Nucleus accumbens (tissue), 56 donors: Measurements from ENCODE around the gene MPPE1.
"Not testable (repeated sequence)": the region's sequence is repeated elsewhere in the genome, so short reads cannot be mapped to it uniquely, and the experiment has no call there.

Experiments
- DNase-seq, 56 donors: peaks; one replicate each; lab custom pipeline; 2025; lab: John Stamatoyannopoulos, UW

MPPE1 gene

GRCh38 chr18:11908182-11909060 lies at the start of gene MPPE1:
TSS of gene MPPE1 (minus strand) at chr18:11908317. CDS start at chr18:11897264, 11,053 bp downstream.
- peak; percentile 8 to 90 (median 80) for DNase-seq

GRCh38 chr18:11957636-11958035 lies 49.5 kb upstream of the MPPE1 start:
- DNase-seq: no peak

- no peak for DNase-seq
Measured at GRCh38 chr18:11956371-11957308, 48.5 kb upstream of the MPPE1 start.

GRCh38 chr18:11955239-11956029 lies 47.3 kb upstream of the MPPE1 start:
- DNase-seq: peak in 41 of 56 donors; percentile 2 to 67 (median 28)

GRCh38 chr18:11953113-11953512 lies 45.0 kb upstream of the MPPE1 start:
- no peak for DNase-seq

- DNase-seq: no peak
Measured at GRCh38 chr18:11951390-11951851, 43.3 kb upstream of the MPPE1 start.

GRCh38 chr18:11950824-11951223 lies 42.7 kb upstream of the MPPE1 start:
- no peak for DNase-seq

GRCh38 chr18:11948852-11949523 lies 40.9 kb upstream of the MPPE1 start:
- no peak for DNase-seq

- peak in 55 of 56 donors; percentile 38 to 91 (median 70) for DNase-seq
Measured at GRCh38 chr18:11947214-11948191, 39.4 kb upstream of the MPPE1 start.

- DNase-seq: no peak
Measured at GRCh38 chr18:11946756-11947155, 38.6 kb upstream of the MPPE1 start.

GRCh38 chr18:11945834-11946659 lies 37.9 kb upstream of the MPPE1 start:
- DNase-seq: not testable (repeated sequence)

- DNase-seq: no peak
Measured at GRCh38 chr18:11944786-11945185, 36.7 kb upstream of the MPPE1 start.

GRCh38 chr18:11944252-11944651 lies 36.1 kb upstream of the MPPE1 start:
- no peak for DNase-seq

- no peak for DNase-seq
Measured at GRCh38 chr18:11943551-11943950, 35.4 kb upstream of the MPPE1 start.

- DNase-seq: no peak
Measured at GRCh38 chr18:11940956-11941355, 32.8 kb upstream of the MPPE1 start.

GRCh38 chr18:11937874-11938478 lies 29.9 kb upstream of the MPPE1 start:
- peak in 45 of 56 donors; percentile 1 to 88 (median 33) for DNase-seq

- no peak for DNase-seq
Measured at GRCh38 chr18:11932393-11932792, 24.3 kb upstream of the MPPE1 start.
